Panc1 (cell line): ENCODE measurements around the gene ADAMTSL3. TPM values are rescaled to one million over a fixed set of nuclear protein-coding genes. Genes with fewer than 3 reads are reported as not detected.

Source experiments
- ATAC-seq: fragments of 200-7000 bp; cut with Tn5 transposase; 2 replicates; pipeline ENCODE4 v1.9.1; 2020; ENCODE audit warnings: mild to moderate bottlenecking, moderate library complexity
- BruUV-seq: library from RNA; stranded (reverse); fragments of 400-500 nt; replicated peaks from 2 replicates; lab custom pipeline; 2021; lab: Mats Ljungman, UMichigan
- CTCF ChIA-PET: fragments of 300-600 bp; sonication (Branson Sonifier 250); formaldehyde crosslinking; loops from one replicate; lab custom pipeline; 2022; ENCODE audit warnings: antibody characterized with exemption; lab: Charles Lee
- POLR2A ChIA-PET: fragments of 300-600 bp; sonication (Branson Sonifier 250); formaldehyde crosslinking; loops from one replicate; lab custom pipeline; 2022; ENCODE audit warnings: antibody characterized with exemption; lab: Charles Lee
- DNase-seq: peaks from one replicate; pipeline ENCODE4 v3.0.0-alpha.2; 2010; ENCODE audit warnings: low read depth, low spot score
- H3K27ac ChIP-seq: 2 replicates; pipeline ENCODE4 v1.5.1; 2011; ENCODE audit warnings: mild to moderate bottlenecking, low read length, inconsistent platforms
- H3K27me3 ChIP-seq: fragments of 200-500 bp; sonication (Bioruptor generic); 2 replicates; pipeline ENCODE4 v1.6.0; 2014; ENCODE audit warnings: low read length, inconsistent platforms; ENCODE audit not compliant: control insufficient read depth, insufficient read depth
- H3K36me3 ChIP-seq: fragments of 200-500 bp; sonication (Bioruptor generic); 2 replicates; pipeline ENCODE4 v1.5.1; 2014; ENCODE audit warnings: inconsistent platforms, mild to moderate bottlenecking, low read length, moderate library complexity; ENCODE audit not compliant: control insufficient read depth, insufficient read depth
- H3K4me1 ChIP-seq: 2 replicates; pipeline ENCODE4 v1.5.1; 2011; ENCODE audit warnings: inconsistent platforms, mild to moderate bottlenecking, low read length, moderate library complexity; ENCODE audit not compliant: control insufficient read depth, insufficient read depth
- H3K4me3 ChIP-seq, 2 experiments: 2 replicates each; pipeline ENCODE4 v1.5.1; 2011 to 2012; ENCODE audit warnings: low read depth in 2 of 2, low read length in 2 of 2, mild to moderate bottlenecking in 2 of 2, inconsistent platforms in 1 of 2, moderate library complexity in 1 of 2
- H3K9me3 ChIP-seq: fragments of 200-500 bp; sonication (Bioruptor generic); 2 replicates; pipeline ENCODE4 v1.5.1; 2014; ENCODE audit warnings: low read depth, mild to moderate bottlenecking, inconsistent platforms, low read length, moderate library complexity; ENCODE audit not compliant: control insufficient read depth, insufficient read depth
- CTCF ChIP-seq: fragments of 450-650 bp; IDR thresholded peaks from 2 replicates; pipeline ENCODE4 v1.5.1; 2017; ENCODE audit warnings: mild to moderate bottlenecking
- POLR2AphosphoS5 ChIP-seq: IDR thresholded peaks from 2 replicates; pipeline ENCODE4 v1.6.1; 2012; ENCODE audit warnings: mild to moderate bottlenecking, low read depth, low read length, moderate library complexity
- REST ChIP-seq, 2 experiments: IDR thresholded peaks; 2 replicates each; pipeline ENCODE4 v1.6.1; 2011 to 2012; ENCODE audit warnings: low read depth in 2 of 2, control low read depth in 1 of 2, low read length in 1 of 2, mild to moderate bottlenecking in 1 of 2, moderate library complexity in 1 of 2; ENCODE audit not compliant: insufficient read depth in 1 of 2
- SIN3A ChIP-seq: IDR thresholded peaks from 2 replicates; pipeline ENCODE4 v1.6.1; 2012; ENCODE audit warnings: low read depth, mild to moderate bottlenecking, low read length, moderate library complexity, borderline replicate concordance; ENCODE audit not compliant: insufficient read depth
- TCF7L2 ChIP-seq: IDR thresholded peaks from 2 replicates; pipeline ENCODE4 v1.6.1; 2011; ENCODE audit warnings: mild to moderate bottlenecking, low read depth, low read length, inconsistent platforms
- in situ Hi-C: cut with HindIII; loops from 2 replicates; pipeline ENCODE4 v1.10.0; 2016; ENCODE audit warnings: low sequenced_read_pairs, low pct_unique_long_range_greater_than_20kb
- intact Hi-C: fragments of 100-400 bp; cut with micrococcal nuclease; formaldehyde crosslinking; loops from one replicate; pipeline ENCODE4 v1.10.0; 2022; ENCODE audit not compliant: unreplicated experiment
- total RNA-seq: library from RNA; stranded (reverse); gene quantifications from one replicate; pipeline ENCODE4 v1.2.1, GENCODE V29; 2021; ENCODE audit not compliant: unreplicated experiment

ADAMTSL3 gene
- total RNA-seq, 1 experiment from 2014 or later = not detected

DNA sequence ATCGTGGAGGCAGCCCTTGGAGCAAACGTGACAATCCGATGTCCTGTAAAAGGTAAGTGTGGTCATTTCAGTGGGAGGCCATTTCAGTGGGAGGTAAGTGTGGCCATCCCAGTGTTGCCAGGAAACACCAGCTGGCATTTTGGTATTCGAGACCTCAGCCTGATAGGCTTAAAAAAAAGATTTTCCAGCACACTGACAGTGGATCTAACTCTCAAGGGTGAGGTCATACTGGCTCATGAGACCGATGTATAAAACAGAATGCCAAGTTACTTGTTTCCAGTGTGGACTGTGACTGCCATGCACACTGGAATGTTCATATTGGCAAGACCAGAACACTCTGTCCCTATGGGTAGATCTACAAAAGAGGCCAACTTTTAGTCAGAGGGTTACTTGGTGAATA, 337.2 kb downstream of the ADAMTSL3 start:
- Histone ChIP-seq H3K4me3 (no peak overlapping the region), H3K36me3 (no peaks in the 10 kb centered on the region), H3K4me1 (no peaks in the 10 kb centered on the region), H3K27me3 (no peaks in the 10 kb centered on the region; the same call in 1 of the 2 replicates), H3K27ac (no peak overlapping the region), H3K9me3 (no peaks in the 10 kb centered on the region)
- ChIA-PET POLR2A (no interaction called here), CTCF (no interaction called here)
- DNase-seq (no peak), ATAC-seq (no peak)
- TF ChIP-seq POLR2AphosphoS5 (no peak), REST (IDR thresholded peaks at IDR 0.05; ENCODE audit: insufficient read depth in 1 of 2, low read depth in 2 of 2, low read length in 1 of 2) (no peak), CTCF (no peak), TCF7L2 (no peak), SIN3A (no peak)
- intact Hi-C loops = no loop called here
- no TSS peak for BruUV-seq
- in situ Hi-C loops = no loop called here

- intact Hi-C loops (no loop called here), in situ Hi-C loops (no loop called here)
- no peaks in the 10 kb centered on the region for H3K27me3 ChIP-seq
- H3K27ac ChIP-seq = no peak overlapping the region
- POLR2A ChIA-PET = no interaction called here
- no peak for DNase-seq
- CTCF ChIA-PET = no interaction called here
- TF ChIP-seq SIN3A (no peak), CTCF (no peak), REST (IDR thresholded peaks at IDR 0.05; ENCODE audit: insufficient read depth in 1 of 2, low read depth in 2 of 2, low read length in 1 of 2) (no peak), POLR2AphosphoS5 (no peak), TCF7L2 (no peak)
- no peak overlapping the region for H3K4me3 ChIP-seq
- BruUV-seq = no TSS peak
- no peaks in the 10 kb centered on the region for H3K4me1 ChIP-seq
- no peaks in the 10 kb centered on the region for H3K36me3 ChIP-seq
- H3K9me3 ChIP-seq = no peaks in the 10 kb centered on the region
- ATAC-seq = no peak
Measured at GRCh38 chr15:83992324-83993031, 338.6 kb downstream of the ADAMTSL3 start.
